A549 treated with CpdA at 1 μM for 4 hours (cell line): ENCODE results near the gene LGR5. TPM values are rescaled to one million over a fixed set of nuclear protein-coding genes. Genes with fewer than 3 reads are reported as not detected.

Experiments used
- total RNA-seq: library from RNA; stranded (reverse); fragments of 200-300 nt; extraction: Qiagen RNA extraction; gene quantifications from 5 replicates; pipeline ENCODE4 v1.2.3, GENCODE V29; 2022; ENCODE audit warnings: low read depth

Gene LGR5, protein sequence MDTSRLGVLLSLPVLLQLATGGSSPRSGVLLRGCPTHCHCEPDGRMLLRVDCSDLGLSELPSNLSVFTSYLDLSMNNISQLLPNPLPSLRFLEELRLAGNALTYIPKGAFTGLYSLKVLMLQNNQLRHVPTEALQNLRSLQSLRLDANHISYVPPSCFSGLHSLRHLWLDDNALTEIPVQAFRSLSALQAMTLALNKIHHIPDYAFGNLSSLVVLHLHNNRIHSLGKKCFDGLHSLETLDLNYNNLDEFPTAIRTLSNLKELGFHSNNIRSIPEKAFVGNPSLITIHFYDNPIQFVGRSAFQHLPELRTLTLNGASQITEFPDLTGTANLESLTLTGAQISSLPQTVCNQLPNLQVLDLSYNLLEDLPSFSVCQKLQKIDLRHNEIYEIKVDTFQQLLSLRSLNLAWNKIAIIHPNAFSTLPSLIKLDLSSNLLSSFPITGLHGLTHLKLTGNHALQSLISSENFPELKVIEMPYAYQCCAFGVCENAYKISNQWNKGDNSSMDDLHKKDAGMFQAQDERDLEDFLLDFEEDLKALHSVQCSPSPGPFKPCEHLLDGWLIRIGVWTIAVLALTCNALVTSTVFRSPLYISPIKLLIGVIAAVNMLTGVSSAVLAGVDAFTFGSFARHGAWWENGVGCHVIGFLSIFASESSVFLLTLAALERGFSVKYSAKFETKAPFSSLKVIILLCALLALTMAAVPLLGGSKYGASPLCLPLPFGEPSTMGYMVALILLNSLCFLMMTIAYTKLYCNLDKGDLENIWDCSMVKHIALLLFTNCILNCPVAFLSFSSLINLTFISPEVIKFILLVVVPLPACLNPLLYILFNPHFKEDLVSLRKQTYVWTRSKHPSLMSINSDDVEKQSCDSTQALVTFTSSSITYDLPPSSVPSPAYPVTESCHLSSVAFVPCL
- total RNA-seq = 0.08 TPM in 1 of 5 replicates, not detected in the others

DNA sequence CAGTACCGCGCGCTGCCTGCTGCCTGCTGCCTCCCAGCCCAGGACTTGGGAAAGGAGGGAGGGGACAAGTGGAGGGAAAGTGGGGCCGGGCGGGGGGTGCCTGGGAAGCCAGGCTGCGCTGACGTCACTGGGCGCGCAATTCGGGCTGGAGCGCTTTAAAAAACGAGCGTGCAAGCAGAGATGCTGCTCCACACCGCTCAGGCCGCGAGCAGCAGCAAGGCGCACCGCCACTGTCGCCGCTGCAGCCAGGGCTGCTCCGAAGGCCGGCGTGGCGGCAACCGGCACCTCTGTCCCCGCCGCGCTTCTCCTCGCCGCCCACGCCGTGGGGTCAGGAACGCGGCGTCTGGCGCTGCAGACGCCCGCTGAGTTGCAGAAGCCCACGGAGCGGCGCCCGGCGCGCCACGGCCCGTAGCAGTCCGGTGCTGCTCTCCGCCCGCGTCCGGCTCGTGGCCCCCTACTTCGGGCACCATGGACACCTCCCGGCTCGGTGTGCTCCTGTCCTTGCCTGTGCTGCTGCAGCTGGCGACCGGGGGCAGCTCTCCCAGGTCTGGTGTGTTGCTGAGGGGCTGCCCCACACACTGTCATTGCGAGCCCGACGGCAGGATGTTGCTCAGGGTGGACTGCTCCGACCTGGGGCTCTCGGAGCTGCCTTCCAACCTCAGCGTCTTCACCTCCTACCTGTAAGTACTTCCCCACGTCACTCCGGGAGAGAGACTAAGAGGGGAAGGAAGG, at the start of gene LGR5:
LGR5 (plus strand) TSS at position 186 of the 732 bp plus-strand sequence; CDS start at position 469, 283 bp downstream.

Other genes starting within 250 kb of the LGR5 start
- 11.7 to 16.5 TPM (median 14.2 TPM) in 5 replicates for gene ZFC3H1, start 224.1 kb downstream of the LGR5 start, total RNA-seq
- gene THAP2, start 224.5 kb downstream of the LGR5 start, total RNA-seq = 3.6 to 5.8 TPM (median 4.4 TPM) in 5 replicates
- 31.1 to 37.4 TPM (median 32.0 TPM) in 5 replicates for gene TMEM19, start 246.3 kb downstream of the LGR5 start, total RNA-seq